GM12874 (cell line): ENCODE results near the gene TOPORS.

ENCODE experiments used
- TF ChIP-seq, protein P1 (sequence below): IDR thresholded peaks from 2 replicates; pipeline ENCODE4 v1.5.1; 2011; ENCODE audit warnings: low read depth, mild to moderate bottlenecking, control low read depth, low read length, moderate library complexity; ENCODE audit not compliant: insufficient read depth

TOPORS gene

DNA sequence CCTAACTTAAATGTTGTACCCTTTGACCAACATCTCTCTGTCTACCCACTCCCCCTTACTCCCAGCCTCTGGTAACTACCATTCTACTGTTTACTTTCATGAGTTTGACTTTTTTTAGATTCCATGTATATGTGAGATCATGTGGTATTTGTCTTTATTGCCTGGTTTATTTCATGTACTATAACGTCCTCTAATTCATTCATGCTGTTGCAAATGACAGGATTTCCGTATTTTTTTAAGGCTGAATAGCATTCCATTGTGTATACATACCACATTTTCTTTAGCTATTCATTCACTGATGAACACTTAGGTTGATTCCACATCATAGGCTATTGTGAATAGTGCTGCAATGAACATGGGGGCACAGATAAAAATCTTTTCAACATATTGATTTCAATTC is 32.4 kb upstream of the TOPORS start:
- TF ChIP-seq, protein P1, sequence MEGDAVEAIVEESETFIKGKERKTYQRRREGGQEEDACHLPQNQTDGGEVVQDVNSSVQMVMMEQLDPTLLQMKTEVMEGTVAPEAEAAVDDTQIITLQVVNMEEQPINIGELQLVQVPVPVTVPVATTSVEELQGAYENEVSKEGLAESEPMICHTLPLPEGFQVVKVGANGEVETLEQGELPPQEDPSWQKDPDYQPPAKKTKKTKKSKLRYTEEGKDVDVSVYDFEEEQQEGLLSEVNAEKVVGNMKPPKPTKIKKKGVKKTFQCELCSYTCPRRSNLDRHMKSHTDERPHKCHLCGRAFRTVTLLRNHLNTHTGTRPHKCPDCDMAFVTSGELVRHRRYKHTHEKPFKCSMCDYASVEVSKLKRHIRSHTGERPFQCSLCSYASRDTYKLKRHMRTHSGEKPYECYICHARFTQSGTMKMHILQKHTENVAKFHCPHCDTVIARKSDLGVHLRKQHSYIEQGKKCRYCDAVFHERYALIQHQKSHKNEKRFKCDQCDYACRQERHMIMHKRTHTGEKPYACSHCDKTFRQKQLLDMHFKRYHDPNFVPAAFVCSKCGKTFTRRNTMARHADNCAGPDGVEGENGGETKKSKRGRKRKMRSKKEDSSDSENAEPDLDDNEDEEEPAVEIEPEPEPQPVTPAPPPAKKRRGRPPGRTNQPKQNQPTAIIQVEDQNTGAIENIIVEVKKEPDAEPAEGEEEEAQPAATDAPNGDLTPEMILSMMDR: no peak

DNA sequence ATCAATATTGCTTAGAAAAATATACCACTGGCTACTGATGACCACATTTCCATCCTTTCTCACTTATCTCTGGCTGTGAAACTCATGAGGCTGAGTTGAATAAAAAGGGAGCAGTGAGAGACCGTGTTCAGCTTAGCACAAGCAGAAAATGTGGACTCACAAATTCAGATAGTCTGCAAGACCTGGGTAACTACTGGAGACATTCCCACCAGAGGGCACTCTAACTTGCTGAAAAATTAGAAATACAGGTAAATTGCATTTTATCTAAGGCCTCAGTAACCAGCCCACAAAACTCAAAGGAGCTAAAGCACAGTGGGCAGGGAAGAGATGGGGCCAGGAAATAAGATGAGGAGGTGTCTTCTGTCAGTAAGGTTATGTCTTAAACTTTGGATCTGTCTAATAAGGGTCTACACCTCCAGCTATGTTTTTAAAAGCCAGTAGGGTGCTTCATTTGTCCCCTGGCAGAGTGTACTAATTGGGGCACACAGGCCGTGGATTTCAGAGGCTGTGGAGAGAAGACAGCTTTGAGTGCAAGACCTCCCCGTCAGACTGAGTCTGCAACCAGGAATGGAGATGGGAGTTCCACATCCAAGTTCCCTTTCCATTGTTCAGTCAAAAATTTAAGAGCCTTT is 29.2 kb upstream of the TOPORS start:
- TF ChIP-seq, protein P1: peak; percentile 52; the same call in 1 of the 2 replicates

DNA sequence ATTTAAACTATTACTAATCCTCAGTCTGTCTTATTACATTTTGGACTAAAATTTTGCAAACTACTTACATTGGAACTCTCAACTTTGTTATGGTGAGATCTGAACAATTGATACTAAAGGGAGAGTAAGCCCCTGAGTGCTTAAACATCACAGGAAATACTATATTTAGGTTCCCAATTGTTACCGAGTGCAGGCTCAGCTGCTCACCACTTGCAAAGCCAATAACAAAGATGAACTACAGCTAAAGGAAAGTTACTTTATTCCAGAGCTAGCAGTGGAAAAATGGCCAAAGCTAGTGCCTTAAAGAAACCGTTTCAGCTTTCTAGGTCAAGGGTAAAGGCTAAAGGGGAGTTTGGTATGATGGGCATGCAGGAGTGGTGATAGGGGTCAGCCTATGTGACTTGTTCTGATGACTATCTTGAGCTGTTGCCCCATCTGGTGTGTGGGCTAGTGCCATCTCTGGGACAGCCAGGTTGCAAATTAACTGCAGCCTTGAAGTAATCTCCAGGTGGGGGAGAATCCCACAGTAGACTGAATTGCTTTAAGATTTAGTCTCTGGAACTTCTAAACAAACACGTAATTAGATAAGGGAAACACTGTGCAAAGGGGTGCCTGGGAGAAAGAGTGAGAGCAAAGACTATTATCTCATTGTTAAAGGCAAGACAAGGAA is 28.4 kb upstream of the TOPORS start:
- TF ChIP-seq, protein P1: no peak

DNA sequence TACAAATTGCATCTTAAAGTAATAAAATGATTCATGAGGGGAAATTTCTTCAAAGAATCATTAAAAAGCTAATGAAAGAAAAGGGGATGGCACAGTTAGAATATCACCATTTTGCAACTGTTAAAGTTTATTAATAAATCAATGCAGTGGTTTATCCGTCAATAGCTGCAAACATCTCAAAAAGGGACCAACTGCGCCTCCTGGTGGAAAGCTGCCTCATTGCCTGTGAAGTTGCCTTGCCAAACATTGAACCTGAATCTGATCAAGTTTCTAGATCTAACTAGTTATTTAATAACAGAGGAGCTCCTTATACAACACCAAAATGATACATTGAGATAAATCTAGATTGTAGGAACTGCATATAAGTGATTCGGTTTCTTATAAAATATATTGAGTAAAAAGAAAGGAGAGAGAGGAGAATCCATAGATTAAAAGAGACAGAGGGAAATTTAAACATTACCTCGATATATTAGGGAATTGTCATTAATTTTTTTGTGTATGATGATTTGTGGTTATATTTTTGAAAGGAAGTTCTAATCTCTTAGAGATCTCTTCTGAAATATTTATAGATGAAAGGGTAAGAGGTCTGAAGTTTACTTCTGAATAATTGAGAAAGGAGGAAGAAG is 27.4 kb upstream of the TOPORS start:
- TF ChIP-seq, protein P1: peak; percentile 79

DNA sequence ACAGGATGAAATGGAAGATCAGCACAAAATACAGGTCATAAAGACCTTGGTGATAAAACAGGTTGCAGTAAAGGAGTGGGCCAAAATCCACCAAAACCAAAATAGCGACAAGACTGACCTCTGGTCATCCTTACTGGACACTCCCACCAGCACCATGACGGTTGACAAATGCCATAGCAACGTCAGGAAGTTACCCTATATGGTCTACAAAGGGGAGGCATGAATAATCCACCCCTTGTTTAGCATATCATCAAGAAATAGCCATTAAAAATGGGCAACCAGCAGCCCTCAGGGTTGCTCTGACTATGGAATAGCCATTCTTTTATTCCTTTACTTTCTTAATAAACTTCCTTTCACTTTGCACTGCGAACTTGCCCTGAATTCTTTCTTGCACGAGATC is 26.6 kb upstream of the TOPORS start:
- TF ChIP-seq, protein P1: no peak

DNA sequence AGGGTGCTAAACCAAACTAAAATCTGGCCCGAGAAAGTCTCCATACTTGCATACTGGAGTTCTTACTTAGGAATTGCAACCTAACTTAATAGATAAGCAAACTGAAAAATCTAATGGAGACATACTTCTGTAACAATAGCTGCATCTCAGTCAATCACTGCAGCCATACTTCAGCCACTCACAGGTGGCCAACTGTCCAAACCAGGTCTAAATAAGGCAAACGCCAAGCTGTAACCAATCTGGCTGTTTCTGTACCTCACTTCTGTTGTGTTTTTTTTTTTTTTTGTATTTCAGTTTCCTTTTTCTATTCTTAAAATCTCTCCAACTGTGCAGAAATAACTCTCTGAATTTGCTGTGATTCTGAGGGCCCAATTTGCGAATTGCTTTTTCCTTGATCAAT is 24.9 kb upstream of the TOPORS start:
- TF ChIP-seq, protein P1: no peak

DNA sequence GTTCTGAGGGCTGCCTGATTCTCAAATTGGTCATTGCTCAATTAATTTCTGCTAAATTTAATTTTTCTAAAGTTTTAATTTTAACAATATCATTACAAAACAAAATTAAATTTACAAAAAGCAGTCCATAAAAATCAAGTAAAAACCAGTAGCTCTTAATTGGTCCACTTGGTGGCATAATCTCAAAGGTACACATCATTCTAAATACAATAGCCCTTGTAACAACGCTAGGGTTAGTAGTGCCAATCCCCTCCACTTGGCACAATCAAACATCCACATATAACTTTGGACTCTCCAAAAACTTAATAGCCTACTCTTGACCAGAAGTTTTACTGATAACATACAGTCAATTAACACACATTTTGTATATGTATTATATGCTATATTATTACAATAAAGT is 22.5 kb upstream of the TOPORS start:
- TF ChIP-seq, protein P1: no peak
